HG03159 (cell line): ENCODE data around the gene EEA1.
"Not testable (repeated sequence)": the region's sequence is repeated elsewhere in the genome, so short reads cannot be mapped to it uniquely, and the experiment has no call there.

Source experiments
- ATAC-seq: cut with Tn5 transposase; IDR thresholded peaks from one replicate; pipeline ENCODE4 v1.9.1; 2021; ENCODE audit warnings: mild to moderate bottlenecking, moderate library complexity; ENCODE audit not compliant: unreplicated experiment

The EEA1 gene

GRCh38 chr12:92759634-92760268 lies 169.3 kb downstream of the EEA1 start:
- no peak for ATAC-seq

DNA sequence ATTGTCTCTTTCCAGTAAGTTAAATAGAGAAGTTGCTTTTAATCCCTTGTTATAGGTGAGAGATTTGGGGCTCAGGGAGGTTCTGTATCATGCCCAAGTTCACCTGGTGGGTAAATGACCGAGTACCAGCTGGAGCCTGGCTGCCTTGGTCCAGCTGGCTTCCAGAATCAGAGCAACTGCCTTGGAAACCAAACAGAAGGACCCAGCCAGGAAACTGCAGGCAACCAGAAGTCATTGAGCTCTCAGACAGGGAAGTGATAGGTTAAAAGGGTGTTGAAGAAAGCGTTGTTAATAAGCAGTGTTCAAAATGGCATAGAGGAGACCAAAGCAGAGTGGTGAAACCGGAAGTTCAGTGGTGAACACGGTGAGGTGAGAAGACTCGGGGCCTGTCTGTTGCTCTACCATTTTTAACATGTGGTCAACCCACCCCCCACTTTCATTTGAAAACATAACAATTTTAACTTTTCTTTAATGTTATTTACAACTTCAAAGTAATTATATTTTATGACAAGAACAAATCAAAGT lies 171.4 kb downstream of the EEA1 start:
- ATAC-seq, result no peak

- no peak for ATAC-seq
Observed at GRCh38 chr12:92756898-92757596, 172.0 kb downstream of the EEA1 start.

GRCh38 chr12:92753976-92754885 lies 174.9 kb downstream of the EEA1 start:
- ATAC-seq, result no peak

DNA sequence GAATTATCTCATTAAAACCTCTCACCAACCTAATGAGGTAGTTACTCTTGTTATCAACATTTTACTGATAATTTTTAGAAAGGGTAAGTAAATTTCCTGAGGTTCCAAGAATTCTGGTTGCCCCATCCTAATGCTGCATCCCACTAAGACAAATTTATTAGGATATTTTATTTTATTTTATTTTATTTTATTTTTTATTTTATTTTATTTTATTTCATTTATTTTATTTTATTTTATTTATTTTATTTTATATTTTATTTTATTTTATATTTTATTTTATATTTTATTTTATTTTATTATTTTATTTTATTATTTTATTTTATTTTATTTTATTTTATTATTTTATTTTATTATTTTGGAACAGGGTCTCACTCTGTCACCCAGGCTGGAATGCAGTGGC lies 179.4 kb downstream of the EEA1 start:
- ATAC-seq, result not testable (repeated sequence)

GRCh38 chr12:92747151-92747550 lies 181.9 kb downstream of the EEA1 start:
- no peak for ATAC-seq

DNA sequence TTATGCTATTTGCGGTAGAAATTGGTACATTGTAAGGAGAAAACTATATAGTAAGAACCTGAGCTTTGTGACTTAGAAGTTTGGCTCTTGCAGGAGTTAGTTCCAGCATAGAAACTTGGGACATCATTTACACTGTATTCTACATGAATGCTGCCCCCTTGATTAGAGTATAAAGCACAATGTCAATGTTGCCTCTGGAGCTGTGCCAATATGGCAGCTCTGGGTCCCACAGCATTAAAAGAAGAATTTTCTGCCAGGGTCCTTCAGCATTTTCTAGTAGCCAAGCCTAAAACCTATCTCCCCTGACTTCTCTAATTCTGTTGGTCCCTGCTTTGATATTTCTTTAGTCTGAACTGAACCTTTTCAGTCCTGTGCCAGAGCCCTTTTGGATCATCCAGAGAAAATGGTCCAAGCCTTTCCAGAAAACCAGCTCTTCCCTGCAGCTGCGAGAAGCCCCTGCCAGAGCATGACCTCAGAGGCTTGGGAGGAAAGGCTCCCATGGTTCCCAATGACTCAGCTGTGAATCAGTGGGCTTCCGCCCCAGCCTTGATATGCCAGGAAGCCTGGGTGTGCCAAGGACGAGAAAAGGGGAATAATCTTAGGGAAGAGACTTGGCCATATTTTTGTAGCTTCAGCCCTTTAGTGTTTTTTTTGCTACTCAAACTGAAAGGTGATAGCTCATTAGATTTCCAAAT lies 183.1 kb downstream of the EEA1 start:
- ATAC-seq, result no peak

DNA sequence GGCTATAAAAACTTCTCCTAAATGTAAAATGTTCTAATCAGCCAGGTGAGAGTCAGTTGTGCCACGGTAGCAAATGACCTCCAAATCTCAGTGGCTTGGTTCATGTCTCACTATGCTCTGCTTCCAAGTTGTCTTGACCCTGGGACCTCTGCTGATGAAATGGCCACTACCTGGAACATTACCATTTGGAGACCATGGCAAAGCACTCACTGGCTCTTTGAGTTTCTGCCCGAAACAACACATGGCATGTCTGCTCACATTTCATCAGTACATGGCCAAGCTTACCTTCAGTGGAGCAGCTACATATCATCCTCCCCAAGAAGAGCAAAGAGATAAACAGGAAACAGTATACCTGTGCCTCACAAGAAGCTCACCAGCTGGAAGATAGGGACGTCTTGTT lies 186.1 kb downstream of the EEA1 start:
- ATAC-seq, result no peak

DNA sequence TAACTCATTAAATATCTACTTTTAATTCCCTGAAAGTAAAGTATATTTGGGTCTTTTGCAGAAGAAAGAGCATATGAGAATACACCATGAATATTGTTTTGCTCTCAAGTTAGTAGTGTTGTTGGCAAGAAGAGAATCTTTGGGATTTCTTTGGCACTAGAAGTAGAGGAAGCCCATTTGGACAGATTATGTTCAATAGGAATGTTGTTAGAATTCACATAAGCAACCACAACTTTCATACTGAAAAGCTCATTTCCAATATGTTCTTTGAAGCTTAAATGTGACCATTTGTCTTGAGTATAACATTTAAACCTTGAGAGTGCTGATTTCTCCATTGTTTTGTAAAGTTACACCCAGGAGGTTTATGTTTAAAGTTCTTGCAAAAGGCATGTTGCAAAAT lies 188.7 kb downstream of the EEA1 start:
- no peak for ATAC-seq

DNA sequence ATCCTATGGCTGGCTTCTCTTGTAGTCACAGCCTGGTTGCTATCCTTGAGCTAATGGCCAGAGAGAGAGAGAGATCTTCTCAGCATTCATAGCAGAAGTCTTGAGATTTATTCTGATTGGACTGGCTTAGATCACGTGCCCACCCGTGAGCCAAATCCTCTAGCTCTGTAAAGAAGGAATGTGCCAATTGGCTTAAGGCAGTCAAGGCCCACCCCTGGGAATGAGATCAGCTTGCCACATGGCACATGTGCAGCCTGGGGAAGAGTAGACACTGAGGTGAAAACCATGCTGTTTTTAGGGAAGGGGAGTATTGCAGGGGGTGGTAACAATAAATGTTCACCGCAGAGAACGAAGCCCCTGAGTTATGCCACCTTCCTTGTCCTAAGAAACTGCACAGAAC lies 190.0 kb downstream of the EEA1 start:
- no peak for ATAC-seq

- no peak for ATAC-seq
Observed at GRCh38 chr12:92737855-92738850, 190.9 kb downstream of the EEA1 start.

DNA sequence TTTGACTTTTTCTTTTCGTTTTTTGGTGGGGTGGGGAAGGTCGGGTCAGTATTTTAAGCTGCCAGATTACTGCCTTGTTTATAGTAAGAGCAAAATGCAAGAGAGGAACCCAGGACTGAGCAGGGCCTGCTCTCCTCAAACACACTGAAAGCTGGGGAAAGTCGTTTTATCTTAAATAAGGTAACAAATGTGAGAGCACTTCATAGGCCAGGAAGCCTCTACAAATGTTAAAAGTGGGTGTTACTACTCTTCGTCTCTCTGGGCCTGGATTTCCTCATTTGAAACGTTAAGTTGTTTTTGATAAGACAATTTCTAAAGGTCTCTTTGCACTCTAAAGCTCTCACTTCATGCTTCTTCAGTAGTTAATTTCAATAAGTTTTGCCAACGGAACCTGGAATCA lies 192.5 kb downstream of the EEA1 start:
- ATAC-seq, result no peak

DNA sequence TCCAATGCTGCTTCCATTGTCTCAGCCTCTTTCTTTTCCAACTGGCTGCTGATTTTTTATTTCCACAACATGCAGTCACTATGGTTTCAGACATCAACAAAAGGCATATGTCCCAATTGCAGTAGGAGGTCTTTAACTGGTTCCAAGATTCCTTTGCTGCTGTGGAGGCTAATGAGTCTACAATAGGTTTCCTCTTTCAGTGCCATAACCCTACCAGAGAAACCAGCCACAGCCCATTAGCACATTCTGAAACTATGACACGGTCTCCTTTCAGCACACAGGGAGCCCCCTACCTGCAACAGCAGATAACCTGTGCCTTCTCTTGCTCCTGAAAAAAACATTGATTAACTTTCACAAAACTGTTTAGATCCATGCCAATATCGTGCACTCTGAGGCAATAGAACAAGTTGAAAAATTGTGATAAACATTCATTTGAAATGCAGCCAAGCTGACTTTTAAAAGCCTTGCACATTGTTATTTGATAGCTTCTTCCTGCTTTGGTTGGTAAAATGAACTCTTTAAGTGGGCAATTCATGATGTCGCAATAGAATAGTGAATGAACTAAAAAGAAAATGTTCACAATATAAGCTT lies 193.9 kb downstream of the EEA1 start:
- ATAC-seq, result no peak

- no peak for ATAC-seq
Observed at GRCh38 chr12:92733661-92734060, 195.4 kb downstream of the EEA1 start.

DNA sequence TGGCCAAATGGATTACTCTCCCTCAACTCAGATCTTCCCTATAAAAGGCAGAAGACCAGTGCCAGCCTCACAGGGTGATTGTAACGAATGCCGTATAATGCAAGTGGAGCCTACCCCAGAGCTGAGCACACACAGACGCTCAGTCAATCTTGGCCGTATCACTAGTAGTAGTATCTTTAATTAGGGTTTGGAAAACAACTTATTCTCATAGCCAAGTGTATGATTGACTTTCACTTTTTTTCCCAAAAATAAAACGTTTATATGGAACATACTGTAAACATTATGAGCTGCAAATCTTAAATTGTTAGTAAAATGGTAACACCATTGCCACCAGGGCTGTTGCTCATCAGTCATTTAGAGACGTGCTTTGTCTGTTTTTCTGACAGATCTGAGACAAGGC lies 195.9 kb downstream of the EEA1 start:
- ATAC-seq, result no peak

DNA sequence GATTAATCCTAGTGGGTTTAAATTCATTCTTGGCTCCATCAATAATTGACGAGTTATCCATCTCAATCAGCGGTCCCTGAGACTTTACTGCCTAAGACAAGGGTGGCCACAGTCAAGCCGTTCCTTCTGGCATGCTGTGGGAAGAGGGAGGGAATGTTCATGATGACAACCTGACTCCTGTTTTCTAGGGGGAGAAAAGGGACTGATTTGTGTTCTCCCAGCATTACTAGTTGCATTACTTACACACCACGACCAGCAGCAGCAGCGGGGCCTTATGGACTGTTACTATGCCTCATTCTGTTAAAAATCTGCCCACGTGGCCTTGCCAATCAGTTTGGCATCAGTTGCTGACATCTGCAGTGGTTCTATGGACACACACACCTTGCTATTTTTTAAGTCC lies 196.4 kb downstream of the EEA1 start:
- no peak for ATAC-seq

DNA sequence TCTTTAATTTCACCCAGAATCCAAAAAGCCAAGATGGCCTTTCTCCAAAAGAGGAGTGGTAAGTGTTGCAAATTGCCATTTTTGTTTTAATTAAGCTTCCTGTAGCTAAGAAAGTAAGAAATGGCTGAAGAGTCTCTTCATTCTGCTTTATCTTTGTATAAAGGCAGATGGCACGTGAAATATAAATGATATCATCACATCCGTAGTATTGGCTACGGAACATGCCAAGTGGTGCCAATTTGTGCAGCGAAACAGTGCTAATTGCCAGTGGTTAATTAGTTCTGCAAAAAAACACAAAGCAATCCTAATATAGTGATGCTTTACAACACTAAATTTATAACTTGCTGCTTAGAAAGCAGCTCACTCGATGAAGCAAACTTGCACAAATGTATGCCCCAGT lies 196.9 kb downstream of the EEA1 start:
- no peak for ATAC-seq

- no peak for ATAC-seq
Observed at GRCh38 chr12:92730758-92731157, 198.3 kb downstream of the EEA1 start.

DNA sequence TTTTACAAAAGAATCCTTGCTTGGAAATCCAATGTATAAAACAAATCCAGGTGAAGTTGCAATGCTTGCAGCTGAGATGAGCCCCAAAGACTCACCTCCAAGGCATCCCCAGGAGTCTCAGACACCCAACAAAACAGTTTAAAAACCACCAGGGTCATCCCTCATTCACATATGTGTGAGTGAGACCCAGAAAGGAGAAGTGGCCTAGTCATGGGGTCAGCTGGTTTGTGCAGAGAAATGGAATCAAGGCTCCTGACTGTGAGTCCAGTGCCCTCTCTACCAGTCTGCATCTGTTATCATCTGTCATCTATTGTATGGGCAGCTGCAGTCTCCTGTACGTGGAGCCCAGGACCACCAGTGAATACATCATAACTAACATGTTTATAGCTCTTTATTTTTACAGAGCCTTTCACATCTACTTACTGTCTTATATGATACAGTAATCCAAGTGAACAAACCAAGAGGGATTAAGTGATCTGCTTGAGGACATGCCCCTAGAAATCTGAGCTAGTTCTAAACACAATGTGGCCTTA lies 199.3 kb downstream of the EEA1 start:
- no peak for ATAC-seq
